ENCODE data around the gene PRR13. TPM values are rescaled to one million over a fixed set of nuclear protein-coding genes. Genes with fewer than 3 reads are reported as not detected.
"Not testable (repeated sequence)": the region's sequence is repeated elsewhere in the genome, so short reads cannot be mapped to it uniquely, and the experiment has no call there.

Gene PRR13
- polyA plus RNA-seq, 1 donor from 2014 or later: 6.4 TPM

DNA sequence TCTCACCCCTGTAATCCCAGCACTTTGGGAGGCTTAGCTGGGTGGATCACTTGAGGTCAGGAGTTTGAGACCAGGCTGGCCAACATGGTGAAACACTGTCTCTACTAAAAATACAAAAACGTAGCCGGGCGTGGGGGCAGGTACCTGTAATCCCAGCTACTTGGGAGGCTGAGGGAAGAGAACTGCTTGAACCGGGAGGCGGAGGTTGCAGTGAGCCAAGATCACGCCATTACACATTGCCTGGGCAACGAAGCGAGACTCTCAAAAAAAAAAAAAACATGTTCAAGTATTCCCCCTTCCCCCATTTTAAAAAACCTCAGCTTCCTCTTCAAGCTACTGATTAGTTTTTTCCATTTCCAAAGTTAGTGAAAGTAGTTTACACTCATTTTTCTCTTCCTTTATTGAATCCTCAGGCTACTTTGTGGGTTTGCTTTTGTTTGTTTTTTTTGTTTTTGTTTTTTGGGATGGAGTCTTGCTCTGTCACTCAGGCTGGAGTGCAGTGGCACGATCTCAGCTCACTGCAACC is 24.2 kb upstream of the PRR13 start:
- not testable (repeated sequence) for H3K36me3 ChIP-seq (ENCODE audit: insufficient read depth, low read length); H3K4me3 ChIP-seq (ENCODE audit: low read length); H3K9me2 ChIP-seq (ENCODE audit: insufficient read depth, low read length)

DNA sequence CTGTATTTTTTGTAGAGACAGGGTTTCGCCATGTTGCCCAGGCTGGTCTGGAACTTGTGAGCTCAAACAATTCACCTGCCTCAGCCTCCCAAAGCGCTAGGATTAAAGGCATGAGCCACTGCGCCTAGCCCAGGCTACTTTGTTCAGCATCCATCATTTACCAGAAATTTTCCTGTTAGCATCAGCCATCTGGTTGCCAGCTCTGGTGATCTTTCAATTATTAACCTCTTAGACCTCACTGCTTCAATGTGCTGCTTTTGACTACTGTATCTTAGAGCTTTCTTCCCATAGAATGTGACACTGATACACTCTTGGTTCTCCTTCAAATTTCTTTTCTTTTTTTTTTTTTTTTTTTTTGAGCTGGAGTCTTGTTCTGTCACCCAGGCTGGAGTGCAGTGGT is 23.3 kb upstream of the PRR13 start:
- no peaks in the 10 kb centered on the region for H3K27me3 ChIP-seq (ENCODE audit: insufficient read depth, low read depth, low read length)

More for the DNA sequence above, 24.2 kb upstream of the PRR13 start:
- not testable (repeated sequence) for H3K27me3 ChIP-seq (ENCODE audit: insufficient read depth, low read depth, low read length); H3K4me2 ChIP-seq (ENCODE audit: low read length); H3K9ac ChIP-seq (ENCODE audit: low read length); H4K20me1 ChIP-seq (ENCODE audit: insufficient read depth); H2AFZ ChIP-seq (ENCODE audit: low read depth, low read length); H3K79me2 ChIP-seq (replicated peaks; ENCODE audit: insufficient read depth, low read length); H3K27ac ChIP-seq (ENCODE audit: low read length); H3F3A ChIP-seq (ENCODE audit: insufficient read depth, low read length, poor library complexity, severe bottlenecking); H3K9me3 ChIP-seq (ENCODE audit: low read length)

DNA sequence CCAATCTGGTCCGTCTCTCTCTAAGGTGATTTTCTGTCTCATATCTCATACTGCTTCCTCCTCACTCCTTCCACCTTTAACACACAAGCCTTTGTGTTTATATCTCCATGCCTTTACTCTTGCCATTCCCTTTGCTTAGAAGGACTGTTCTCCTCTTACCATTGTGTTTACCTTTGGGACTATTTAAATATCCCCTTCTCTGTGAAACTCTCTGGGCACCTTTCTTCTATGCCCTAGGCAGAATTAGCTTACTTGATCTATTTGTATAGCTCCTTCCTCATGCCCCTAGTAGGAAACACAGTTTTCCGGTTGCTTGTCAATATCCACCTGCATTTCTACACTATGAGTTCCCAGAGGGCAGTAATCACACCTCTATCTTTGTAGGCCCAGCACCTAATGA is 21.8 kb upstream of the PRR13 start:
- Histone ChIP-seq H3K9me3 (ENCODE audit: low read length) (no peaks in the 10 kb centered on the region), H4K20me1 (ENCODE audit: insufficient read depth) (no peaks in the 10 kb centered on the region), H3K4me2 (ENCODE audit: low read length) (no peak overlapping the region), H3F3A (ENCODE audit: insufficient read depth, low read length, poor library complexity, severe bottlenecking) (no peaks in the 10 kb centered on the region), H3K36me3 (ENCODE audit: insufficient read depth, low read length) (no peaks in the 10 kb centered on the region), H2AFZ (ENCODE audit: low read depth, low read length) (no peak overlapping the region), H3K4me3 (ENCODE audit: low read length) (no peak overlapping the region), H3K9me2 (ENCODE audit: insufficient read depth, low read length) (no peaks in the 10 kb centered on the region), H3K27me3 (ENCODE audit: insufficient read depth, low read depth, low read length) (no peaks in the 10 kb centered on the region), H3K9ac (ENCODE audit: low read length) (no peak overlapping the region), H3K27ac (ENCODE audit: low read length) (no peak overlapping the region), H3K79me2 (replicated peaks; ENCODE audit: insufficient read depth, low read length) (no peaks in the 10 kb centered on the region)
- TF ChIP-seq SMC3 (conservative IDR thresholded peaks at IDR 0.05; ENCODE audit: poor library complexity) (no peak), MXI1 (conservative IDR thresholded peaks at IDR 0.05; ENCODE audit: poor library complexity, severe bottlenecking) (no peak), RAD21 (conservative IDR thresholded peaks at IDR 0.05) (no peak), EZH2 (IDR thresholded peaks at IDR 0.05; ENCODE audit: borderline replicate concordance, insufficient read depth, low read length, poor library complexity, severe bottlenecking) (no peak), EP300 (conservative IDR thresholded peaks at IDR 0.05; ENCODE audit: poor library complexity, severe bottlenecking) (no peak), TAF1 (IDR thresholded peaks at IDR 0.05; ENCODE audit: low read depth) (no peak)
- TF ChIP-seq, protein P1, sequence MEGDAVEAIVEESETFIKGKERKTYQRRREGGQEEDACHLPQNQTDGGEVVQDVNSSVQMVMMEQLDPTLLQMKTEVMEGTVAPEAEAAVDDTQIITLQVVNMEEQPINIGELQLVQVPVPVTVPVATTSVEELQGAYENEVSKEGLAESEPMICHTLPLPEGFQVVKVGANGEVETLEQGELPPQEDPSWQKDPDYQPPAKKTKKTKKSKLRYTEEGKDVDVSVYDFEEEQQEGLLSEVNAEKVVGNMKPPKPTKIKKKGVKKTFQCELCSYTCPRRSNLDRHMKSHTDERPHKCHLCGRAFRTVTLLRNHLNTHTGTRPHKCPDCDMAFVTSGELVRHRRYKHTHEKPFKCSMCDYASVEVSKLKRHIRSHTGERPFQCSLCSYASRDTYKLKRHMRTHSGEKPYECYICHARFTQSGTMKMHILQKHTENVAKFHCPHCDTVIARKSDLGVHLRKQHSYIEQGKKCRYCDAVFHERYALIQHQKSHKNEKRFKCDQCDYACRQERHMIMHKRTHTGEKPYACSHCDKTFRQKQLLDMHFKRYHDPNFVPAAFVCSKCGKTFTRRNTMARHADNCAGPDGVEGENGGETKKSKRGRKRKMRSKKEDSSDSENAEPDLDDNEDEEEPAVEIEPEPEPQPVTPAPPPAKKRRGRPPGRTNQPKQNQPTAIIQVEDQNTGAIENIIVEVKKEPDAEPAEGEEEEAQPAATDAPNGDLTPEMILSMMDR (IDR thresholded peaks at IDR 0.05; ENCODE audit: poor library complexity, severe bottlenecking): no peak

More for the DNA sequence above, 23.3 kb upstream of the PRR13 start:
- H3K79me2 ChIP-seq (replicated peaks; ENCODE audit: insufficient read depth, low read length): no peaks in the 10 kb centered on the region
- no peak for TF ChIP-seq RAD21 (conservative IDR thresholded peaks at IDR 0.05)
- TF ChIP-seq, protein P1 (IDR thresholded peaks at IDR 0.05; ENCODE audit: poor library complexity, severe bottlenecking): no peak
- no peak for TF ChIP-seq EP300 (conservative IDR thresholded peaks at IDR 0.05; ENCODE audit: poor library complexity, severe bottlenecking)
- no peak for TF ChIP-seq POLR2AphosphoS5 (IDR thresholded peaks at IDR 0.05)
- TF ChIP-seq SMC3 (conservative IDR thresholded peaks at IDR 0.05; ENCODE audit: poor library complexity): no peak
- no peak for TF ChIP-seq MXI1 (conservative IDR thresholded peaks at IDR 0.05; ENCODE audit: poor library complexity, severe bottlenecking)
- TF ChIP-seq, protein P2, sequence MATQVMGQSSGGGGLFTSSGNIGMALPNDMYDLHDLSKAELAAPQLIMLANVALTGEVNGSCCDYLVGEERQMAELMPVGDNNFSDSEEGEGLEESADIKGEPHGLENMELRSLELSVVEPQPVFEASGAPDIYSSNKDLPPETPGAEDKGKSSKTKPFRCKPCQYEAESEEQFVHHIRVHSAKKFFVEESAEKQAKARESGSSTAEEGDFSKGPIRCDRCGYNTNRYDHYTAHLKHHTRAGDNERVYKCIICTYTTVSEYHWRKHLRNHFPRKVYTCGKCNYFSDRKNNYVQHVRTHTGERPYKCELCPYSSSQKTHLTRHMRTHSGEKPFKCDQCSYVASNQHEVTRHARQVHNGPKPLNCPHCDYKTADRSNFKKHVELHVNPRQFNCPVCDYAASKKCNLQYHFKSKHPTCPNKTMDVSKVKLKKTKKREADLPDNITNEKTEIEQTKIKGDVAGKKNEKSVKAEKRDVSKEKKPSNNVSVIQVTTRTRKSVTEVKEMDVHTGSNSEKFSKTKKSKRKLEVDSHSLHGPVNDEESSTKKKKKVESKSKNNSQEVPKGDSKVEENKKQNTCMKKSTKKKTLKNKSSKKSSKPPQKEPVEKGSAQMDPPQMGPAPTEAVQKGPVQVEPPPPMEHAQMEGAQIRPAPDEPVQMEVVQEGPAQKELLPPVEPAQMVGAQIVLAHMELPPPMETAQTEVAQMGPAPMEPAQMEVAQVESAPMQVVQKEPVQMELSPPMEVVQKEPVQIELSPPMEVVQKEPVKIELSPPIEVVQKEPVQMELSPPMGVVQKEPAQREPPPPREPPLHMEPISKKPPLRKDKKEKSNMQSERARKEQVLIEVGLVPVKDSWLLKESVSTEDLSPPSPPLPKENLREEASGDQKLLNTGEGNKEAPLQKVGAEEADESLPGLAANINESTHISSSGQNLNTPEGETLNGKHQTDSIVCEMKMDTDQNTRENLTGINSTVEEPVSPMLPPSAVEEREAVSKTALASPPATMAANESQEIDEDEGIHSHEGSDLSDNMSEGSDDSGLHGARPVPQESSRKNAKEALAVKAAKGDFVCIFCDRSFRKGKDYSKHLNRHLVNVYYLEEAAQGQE (IDR thresholded peaks at IDR 0.05; ENCODE audit: borderline replicate concordance): no peak
- TF ChIP-seq TAF1 (IDR thresholded peaks at IDR 0.05; ENCODE audit: low read depth): no peak
- H3K4me2 ChIP-seq (ENCODE audit: low read length): no peak overlapping the region
- H3K9ac ChIP-seq (ENCODE audit: low read length): no peak overlapping the region
- no peaks in the 10 kb centered on the region for H4K20me1 ChIP-seq (ENCODE audit: insufficient read depth)
- no peaks in the 10 kb centered on the region for H3K9me2 ChIP-seq (ENCODE audit: insufficient read depth, low read length)
- no peak overlapping the region for H3K4me3 ChIP-seq (ENCODE audit: low read length)
- H3F3A ChIP-seq (ENCODE audit: insufficient read depth, low read length, poor library complexity, severe bottlenecking): no peaks in the 10 kb centered on the region
- H3K36me3 ChIP-seq (ENCODE audit: insufficient read depth, low read length): no peaks in the 10 kb centered on the region
- H2AFZ ChIP-seq (ENCODE audit: low read depth, low read length): no peak overlapping the region
- no peaks in the 10 kb centered on the region for H3K9me3 ChIP-seq (ENCODE audit: low read length)
- H3K27ac ChIP-seq (ENCODE audit: low read length): no peak overlapping the region

All from neural cell (in vitro differentiated cells).